ENCODE measurements around the gene SND1. TPM values are rescaled to one million over a fixed set of nuclear protein-coding genes. Genes with fewer than 3 reads are reported as not detected.
A peak's percentile ranks its signal among the peaks of the same experiment; 100 is the strongest.

Gene SND1
- total and polyA plus RNA-seq, 2 donors (not counting 3 experiments of a cell fraction or from before 2014, with no cell fraction given): 116 to 249 TPM

GRCh38 chr7:128075242-128076095 is 423.5 kb downstream of the SND1 start:
- Histone ChIP-seq H3K4me3 (replicated peaks in 1 of 3; ENCODE audit: insufficient read depth in 1 of 3, low read depth in 1 of 3, low read length in 3 of 3) (no peak overlapping the region), H3K79me2 (ENCODE audit: control insufficient read depth, insufficient read depth, low read length) (no peaks in the 10 kb centered on the region), H3K27ac (ENCODE audit: insufficient read depth, low read depth, low read length) (peak overlapping the region; percentile 35), H3K9me3 (replicated peaks; ENCODE audit: control insufficient read depth, insufficient read depth, low read length) (no peaks in the 10 kb centered on the region), H3K4me1 (ENCODE audit: control insufficient read depth, extremely low read depth, insufficient read depth, low read length) (peaks cover 18% of the 10 kb centered on the region), H3K36me3 (ENCODE audit: control insufficient read depth in 2 of 2, extremely low read depth in 1 of 2, insufficient read depth in 2 of 2, low read length in 2 of 2) (peaks cover 0 to 14% of the 10 kb centered on the region in 2 experiments), H3K27me3 (ENCODE audit: control insufficient read depth in 2 of 2, insufficient read depth in 2 of 2, low read length in 2 of 2) (no peaks in the 10 kb centered on the region), H3K9me1 (replicated peaks; ENCODE audit: control insufficient read depth, extremely low read depth, insufficient read depth, low read length) (no peaks in the 10 kb centered on the region), H2AFZ (ENCODE audit: low read depth, low read length) (no peak overlapping the region), H3K4me2 (ENCODE audit: insufficient read depth, low read length) (no peak overlapping the region), H4K20me1 (replicated peaks; ENCODE audit: control insufficient read depth, extremely low read depth, insufficient read depth, low read length) (no peaks in the 10 kb centered on the region), H3K9ac (replicated peaks; ENCODE audit: extremely low read depth, insufficient read depth, low read length) (no peak overlapping the region)
- POLR2A ChIA-PET: no interaction called here
- BruUV-seq (replicated peaks): no TSS peak
- FAIRE-seq: peak; percentile 84
- CTCF ChIA-PET: interaction anchor here (0.7 to 2.6 kb wide), 7 partner anchors 9 to 134 kb away, joined by 3 to 10 read pairs (median 4); no protein-coding TSS in a partner anchor
- intact Hi-C loops (cut with micrococcal nuclease): no loop called here
- TF ChIP-seq MYC (IDR thresholded peaks at IDR 0.05; ENCODE audit: low read depth, low read length) (no peak), POLR2A (IDR thresholded peaks at IDR 0.05; ENCODE audit: low read depth, low read length) (no peak), JUN (IDR thresholded peaks at IDR 0.05; ENCODE audit: borderline replicate concordance, insufficient read depth, insufficient read length, low read depth) (no peak), POLR2AphosphoS5 (IDR thresholded peaks at IDR 0.05; ENCODE audit: insufficient read depth, low read depth, low read length) (no peak), GATA2 (IDR thresholded peaks at IDR 0.05; ENCODE audit: insufficient read depth, insufficient read length, low read depth, low read length) (no peak), CTCF (IDR thresholded peaks at IDR 0.05; ENCODE audit: extremely low read depth in 1 of 2, insufficient read depth in 1 of 2, low read depth in 1 of 2, low read length in 2 of 2) (no peak), EZH2 (IDR thresholded peaks at IDR 0.05; ENCODE audit: borderline replicate concordance, low read depth, low read length, severe bottlenecking) (no peak), MAX (IDR thresholded peaks at IDR 0.05; ENCODE audit: insufficient read depth, insufficient read length) (no peak), FOS (IDR thresholded peaks at IDR 0.05; ENCODE audit: borderline replicate concordance, insufficient read depth, low read length) (no peak)
- dilution Hi-C loops (cut with MboI; ENCODE audit: extremely low pct_ligation_motif_present, low sequenced_read_pairs): no loop called here
- DNase-seq (ENCODE audit: low read depth, low spot score): no peak

Measured in endothelial cell of umbilical vein (primary cell).